Nephron (organoid): ENCODE measurements around the gene ANKRD24.

Source experiments
- H3K27ac Mint-ChIP-seq, 3 experiments: 2 replicates each; pipeline ENCODE4 v1.8.0; 2020; ENCODE audit warnings: mixed read lengths in 3 of 3, mild to moderate bottlenecking in 2 of 3, moderate library complexity in 1 of 3
- H3K27me3 Mint-ChIP-seq: 2 replicates; pipeline ENCODE4 v1.8.0; 2021; ENCODE audit warnings: low read depth, mild to moderate bottlenecking, moderate library complexity, mixed read lengths
- H3K36me3 Mint-ChIP-seq: 2 replicates; pipeline ENCODE4 v1.8.0; 2020; ENCODE audit warnings: low read depth, mixed read lengths
- H3K4me1 Mint-ChIP-seq: 2 replicates; pipeline ENCODE4 v1.8.0; 2020; ENCODE audit warnings: mixed read lengths
- H3K4me3 Mint-ChIP-seq, 3 experiments: 2 replicates each; pipeline ENCODE4 v1.8.0; 2020; ENCODE audit warnings: mild to moderate bottlenecking in 3 of 3, mixed read lengths in 3 of 3, moderate library complexity in 2 of 3
- H3K9me3 Mint-ChIP-seq: 2 replicates; pipeline ENCODE4 v1.8.0; 2020; ENCODE audit warnings: mixed read lengths
- TF ChIP-seq, protein P1 (sequence below), 3 experiments: fragments of 200-600 bp; sonication (generic); IDR thresholded peaks; one replicate each; pipeline ENCODE4 v1.5.0; 2021; ENCODE audit warnings: antibody characterized with exemption in 3 of 3; ENCODE audit not compliant: unreplicated experiment in 3 of 3

Gene ANKRD24

GRCh38 chr19:4199699-4200293, 17.3 kb downstream of the ANKRD24 start:
- Mint-ChIP-seq H3K36me3 (peaks cover 7% of the 10 kb centered on the region), H3K4me3 (no peak overlapping the region), H3K4me1 (peaks cover 16% of the 10 kb centered on the region), H3K9me3 (peaks cover 6% of the 10 kb centered on the region), H3K27me3 (peaks cover 87% of the 10 kb centered on the region), H3K27ac (no peak overlapping the region)
- TF ChIP-seq, protein P1, sequence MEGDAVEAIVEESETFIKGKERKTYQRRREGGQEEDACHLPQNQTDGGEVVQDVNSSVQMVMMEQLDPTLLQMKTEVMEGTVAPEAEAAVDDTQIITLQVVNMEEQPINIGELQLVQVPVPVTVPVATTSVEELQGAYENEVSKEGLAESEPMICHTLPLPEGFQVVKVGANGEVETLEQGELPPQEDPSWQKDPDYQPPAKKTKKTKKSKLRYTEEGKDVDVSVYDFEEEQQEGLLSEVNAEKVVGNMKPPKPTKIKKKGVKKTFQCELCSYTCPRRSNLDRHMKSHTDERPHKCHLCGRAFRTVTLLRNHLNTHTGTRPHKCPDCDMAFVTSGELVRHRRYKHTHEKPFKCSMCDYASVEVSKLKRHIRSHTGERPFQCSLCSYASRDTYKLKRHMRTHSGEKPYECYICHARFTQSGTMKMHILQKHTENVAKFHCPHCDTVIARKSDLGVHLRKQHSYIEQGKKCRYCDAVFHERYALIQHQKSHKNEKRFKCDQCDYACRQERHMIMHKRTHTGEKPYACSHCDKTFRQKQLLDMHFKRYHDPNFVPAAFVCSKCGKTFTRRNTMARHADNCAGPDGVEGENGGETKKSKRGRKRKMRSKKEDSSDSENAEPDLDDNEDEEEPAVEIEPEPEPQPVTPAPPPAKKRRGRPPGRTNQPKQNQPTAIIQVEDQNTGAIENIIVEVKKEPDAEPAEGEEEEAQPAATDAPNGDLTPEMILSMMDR (IDR thresholded peaks at IDR 0.05; ENCODE audit: unreplicated experiment in 3 of 3) = no peak

- Mint-ChIP-seq H3K36me3 (peaks cover 7% of the 10 kb centered on the region), H3K4me3 (no peak overlapping the region), H3K4me1 (peaks cover 16% of the 10 kb centered on the region), H3K27ac (no peak overlapping the region), H3K27me3 (peaks cover 75% of the 10 kb centered on the region), H3K9me3 (peaks cover 6% of the 10 kb centered on the region)
- TF ChIP-seq, protein P1 (IDR thresholded peaks at IDR 0.05; ENCODE audit: unreplicated experiment in 3 of 3) = no peak
These were observed 18.6 kb downstream of the ANKRD24 start for GRCh38 chr19:4200940-4201542.

DNA sequence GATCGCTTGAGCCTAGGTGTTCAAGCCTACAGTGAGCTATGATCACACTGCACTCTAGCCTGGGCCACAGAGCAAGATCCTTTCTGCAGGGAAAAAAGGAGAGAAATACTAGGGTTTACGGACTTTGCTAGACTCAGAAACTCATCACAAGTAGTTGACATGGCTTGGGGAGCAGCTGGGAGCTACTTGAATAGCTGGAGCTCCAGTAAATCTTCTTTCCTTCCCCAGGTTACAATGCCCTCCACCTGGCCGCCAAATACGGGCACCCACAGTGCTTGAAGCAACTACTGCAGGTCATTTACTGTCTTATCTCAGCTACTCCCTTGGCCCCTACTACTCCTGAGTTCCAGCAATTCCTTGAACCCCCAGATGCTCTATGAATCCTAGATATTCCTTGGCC, 19.3 kb downstream of the ANKRD24 start:
- Mint-ChIP-seq H3K4me1 (peaks cover 16% of the 10 kb centered on the region), H3K27me3 (peaks cover 70% of the 10 kb centered on the region), H3K4me3 (no peak overlapping the region), H3K9me3 (peaks cover 6% of the 10 kb centered on the region), H3K27ac (no peak overlapping the region), H3K36me3 (peaks cover 7% of the 10 kb centered on the region)
- TF ChIP-seq, protein P1 (IDR thresholded peaks at IDR 0.05; ENCODE audit: unreplicated experiment in 3 of 3) = no peak

DNA sequence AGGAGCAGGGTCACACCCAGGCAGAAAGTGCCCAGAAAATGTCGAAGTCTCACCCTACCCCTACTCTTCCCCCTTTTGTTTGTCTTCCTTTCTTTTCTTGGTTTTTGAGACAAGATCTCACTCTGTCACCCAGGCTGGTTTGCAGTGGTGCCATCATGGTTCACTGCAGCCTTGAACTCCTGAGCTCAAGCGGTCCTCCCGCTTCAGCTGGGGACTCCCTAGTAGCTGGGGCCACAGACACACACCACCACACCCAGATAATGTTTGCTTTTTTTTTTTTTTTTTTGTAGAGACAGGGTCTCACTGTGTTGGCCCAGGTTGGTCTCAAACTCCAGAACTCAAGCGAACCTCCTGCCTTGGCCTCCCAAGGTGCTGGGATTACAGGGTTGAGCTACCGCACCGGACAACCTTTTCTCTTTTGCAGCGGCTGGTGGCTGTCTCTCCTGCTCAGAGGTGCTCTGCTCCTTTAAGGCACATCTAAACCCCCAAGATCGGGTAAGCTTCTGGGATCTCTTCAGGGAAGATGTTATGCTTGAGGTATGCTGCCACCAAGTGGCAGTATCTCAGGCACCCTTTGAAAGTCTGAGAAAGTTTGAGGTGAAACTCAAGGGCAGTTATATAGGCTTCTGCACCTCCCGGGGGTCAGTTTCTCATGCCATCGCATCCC, 24.5 kb downstream of the ANKRD24 start:
- Mint-ChIP-seq H3K9me3 (no peaks in the 10 kb centered on the region), H3K27ac (no peak overlapping the region), H3K4me3 (no peak overlapping the region), H3K36me3 (no peaks in the 10 kb centered on the region), H3K27me3 (peaks cover 52% of the 10 kb centered on the region), H3K4me1 (peaks cover 5% of the 10 kb centered on the region)
- TF ChIP-seq, protein P1 (IDR thresholded peaks at IDR 0.05; ENCODE audit: unreplicated experiment in 3 of 3) = no peak

GRCh38 chr19:4208385-4209094, 26.1 kb downstream of the ANKRD24 start:
- no peak overlapping the region for H3K4me3 Mint-ChIP-seq
- H3K9me3 Mint-ChIP-seq = no peaks in the 10 kb centered on the region
- peaks cover 53% of the 10 kb centered on the region for H3K27me3 Mint-ChIP-seq
- H3K36me3 Mint-ChIP-seq = no peaks in the 10 kb centered on the region
- TF ChIP-seq, protein P1 (IDR thresholded peaks at IDR 0.05; ENCODE audit: unreplicated experiment in 3 of 3) = no peak
- no peak overlapping the region for H3K27ac Mint-ChIP-seq
- peaks cover 5% of the 10 kb centered on the region for H3K4me1 Mint-ChIP-seq
